Suprapubic skin (tissue), 4 donors: Measurements from ENCODE around the gene PCNT.

ENCODE experiments used
- CTCF ChIP-seq, 2 donors: fragments of 200-600 bp in 1 of 2; fragments of 450-650 bp in 1 of 2; sonication (generic) in 1 of 2; IDR thresholded peaks; one replicate each; pipeline ENCODE4 v1.5.1; 2016 to 2019; ENCODE audit warnings: antibody characterized with exemption in 2 of 2, mild to moderate bottlenecking in 1 of 2, moderate library complexity in 1 of 2
- EP300 ChIP-seq: sonication (generic); formaldehyde crosslinking; IDR thresholded peaks from one replicate; pipeline ENCODE4 v1.6.1; 2017; ENCODE audit warnings: antibody characterized with exemption
- POLR2A ChIP-seq, 2 donors: fragments of 450-650 bp; IDR thresholded peaks; one replicate each; pipeline ENCODE4 v1.6.1; 2017; ENCODE audit warnings: antibody characterized with exemption in 2 of 2, mild to moderate bottlenecking in 2 of 2, moderate library complexity in 2 of 2
- POLR2AphosphoS5 ChIP-seq, 3 donors: sonication (generic); formaldehyde crosslinking; IDR thresholded peaks; one replicate each; pipeline ENCODE4 v1.6.1; 2017; ENCODE audit warnings: antibody characterized with exemption in 3 of 3

GRCh38 chr21:46438241-46438640 is 114.3 kb downstream of the PCNT start:
- TF ChIP-seq CTCF (IDR thresholded peaks at IDR 0.05) (no peak), POLR2AphosphoS5 (IDR thresholded peaks at IDR 0.05) (no peak), EP300 (no peak), POLR2A (IDR thresholded peaks at IDR 0.05) (no peak)
